SK-N-SH (cell line): ENCODE data around the gene CADM2. TPM values are rescaled to one million over a fixed set of nuclear protein-coding genes. Genes with fewer than 3 reads are reported as not detected.

ENCODE experiments used
- CTCF ChIA-PET: fragments of 300-600, 350-600 bp; formaldehyde crosslinking; extraction: SDS; loops from one replicate; lab custom pipeline; 2021; lab: Yijun Ruan, JAX
- POLR2A ChIA-PET: fragments of 350-600 bp; sonication (Branson Sonifier 250); formaldehyde crosslinking; extraction: SDS; loops from one replicate; lab custom pipeline; 2020; ENCODE audit warnings: antibody characterized with exemption, inconsistent platforms; lab: Yijun Ruan, JAX
- DNase-seq: peaks from one replicate; pipeline ENCODE4 v3.0.0; 2012
- H2AFZ ChIP-seq: fragments of 200-600 bp; sonication (generic); 2 replicates; pipeline ENCODE4 v1.8.1; 2016; ENCODE audit warnings: antibody characterized with exemption, mild to moderate bottlenecking, low read depth
- H3F3A ChIP-seq: fragments of 200-600 bp; sonication (generic); replicated peaks from 2 replicates; pipeline ENCODE3; 2016; ENCODE audit warnings: antibody characterized with exemption, mild to moderate bottlenecking; ENCODE audit not compliant: insufficient read depth
- H3K27ac ChIP-seq, 2 experiments: fragments of 200-500 bp in 1 of 2; fragments of 200-600 bp in 1 of 2; sonication (Bioruptor generic) in 1 of 2; sonication (generic), shearing (Covaris generic) in 1 of 2; 2 replicates each; pipeline versions ENCODE4 v1.5.1 to v1.6.1; 2014 to 2016; ENCODE audit warnings: low read depth in 2 of 2, inconsistent platforms in 1 of 2, low read length in 1 of 2, mild to moderate bottlenecking in 1 of 2, mixed read lengths in 1 of 2
- H3K27me3 ChIP-seq: fragments of 200-600 bp; sonication (generic), shearing (Covaris generic); 2 replicates; pipeline ENCODE4 v1.6.1; 2016; ENCODE audit warnings: mixed run types; ENCODE audit not compliant: insufficient read depth
- H3K36me3 ChIP-seq, 2 experiments: fragments of 200-500 bp in 1 of 2; fragments of 200-600 bp in 1 of 2; sonication (Bioruptor generic) in 1 of 2; sonication (generic) in 1 of 2; replicated peaks in 1 of 2; 2 replicates each; pipeline versions ENCODE3 to v1.5.1; 2014 to 2016; ENCODE audit warnings: low read length in 1 of 2, mild to moderate bottlenecking in 1 of 2; ENCODE audit not compliant: insufficient read depth in 2 of 2, control insufficient read depth in 1 of 2
- H3K4me1 ChIP-seq, 2 experiments: fragments of 200-500 bp in 1 of 2; fragments of 200-600 bp in 1 of 2; sonication (Bioruptor generic) in 1 of 2; sonication (generic), shearing (Covaris generic) in 1 of 2; 2 replicates each; pipeline versions ENCODE4 v1.5.1 to v1.6.1; 2014 to 2016; ENCODE audit warnings: low read depth in 1 of 2, low read length in 1 of 2, mixed run types in 1 of 2; ENCODE audit not compliant: insufficient read depth in 2 of 2, control insufficient read depth in 1 of 2
- H3K4me2 ChIP-seq: fragments of 200-600 bp; sonication (generic), shearing (Covaris generic); 2 replicates; pipeline ENCODE4 v1.6.1; 2017; ENCODE audit warnings: mixed run types
- H3K4me3 ChIP-seq, 2 experiments: fragments of 200-500 bp in 1 of 2; fragments of 200-600 bp in 1 of 2; sonication (Bioruptor generic) in 1 of 2; sonication (generic), shearing (Covaris generic) in 1 of 2; 2 replicates each; pipeline versions ENCODE4 v1.5.1 to v1.8.1; 2014 to 2016; ENCODE audit warnings: low read depth in 2 of 2, inconsistent platforms in 1 of 2, low read length in 1 of 2, mild to moderate bottlenecking in 1 of 2, mixed read lengths in 1 of 2, moderate library complexity in 1 of 2
- H3K79me2 ChIP-seq: fragments of 200-600 bp; sonication (generic); 2 replicates; pipeline ENCODE4 v1.8.1; 2017; ENCODE audit warnings: mild to moderate bottlenecking; ENCODE audit not compliant: insufficient read depth
- H3K9ac ChIP-seq: fragments of 200-600 bp; sonication (generic); 2 replicates; pipeline ENCODE4 v1.6.1; 2017; ENCODE audit warnings: mixed run types
- H3K9me2 ChIP-seq: fragments of 200-600 bp; sonication (generic); 2 replicates; pipeline ENCODE4 v1.6.1; 2017; ENCODE audit warnings: mixed run types
- H3K9me3 ChIP-seq: fragments of 200-600 bp; sonication (generic); 2 replicates; pipeline ENCODE4 v1.6.1; 2017; ENCODE audit warnings: mixed run types, mild to moderate bottlenecking, moderate library complexity
- H4K20me1 ChIP-seq: fragments of 200-600 bp; sonication (generic); 2 replicates; pipeline ENCODE4 v1.6.1; 2017; ENCODE audit warnings: mild to moderate bottlenecking, mixed run types; ENCODE audit not compliant: insufficient read depth
- CTCF ChIP-seq: fragments of 200-600 bp; sonication (generic); IDR thresholded peaks from 2 replicates; pipeline ENCODE4 v1.6.1; 2017; ENCODE audit warnings: antibody characterized with exemption, mild to moderate bottlenecking, moderate library complexity
- ELF1 ChIP-seq: IDR thresholded peaks from 2 replicates; pipeline ENCODE4 v1.4.0; 2012
- EP300 ChIP-seq, 2 experiments: IDR thresholded peaks; 2 replicates each; pipeline versions ENCODE4 v1.4.0 to v1.6.1; 2012; ENCODE audit warnings: borderline replicate concordance in 1 of 2, low read depth in 1 of 2, low read length in 1 of 2
- EZH2phosphoT487 ChIP-seq: fragments of 200-600 bp; sonication (generic); IDR thresholded peaks from 2 replicates; pipeline ENCODE4 v1.6.1; 2017; ENCODE audit warnings: low read depth, mixed run types, mild to moderate bottlenecking, antibody characterized with exemption, moderate library complexity, borderline replicate concordance
- FOSL2 ChIP-seq: IDR thresholded peaks from 2 replicates; pipeline ENCODE4 v1.4.0; 2012; ENCODE audit warnings: low read depth, mild to moderate bottlenecking, moderate library complexity, borderline replicate concordance
- FOXJ3 ChIP-seq: sonication (generic); formaldehyde crosslinking; IDR thresholded peaks from 2 replicates; pipeline ENCODE4 v1.5.1; 2020; ENCODE audit warnings: mild to moderate bottlenecking, missing genetic modification reagents
- FOXM1 ChIP-seq: IDR thresholded peaks from 2 replicates; pipeline ENCODE4 v1.4.0; 2012; ENCODE audit warnings: low read depth, mild to moderate bottlenecking
- GABPA ChIP-seq: IDR thresholded peaks from 2 replicates; pipeline ENCODE4 v1.4.0; 2012; ENCODE audit warnings: low read depth, mild to moderate bottlenecking
- GATA2 ChIP-seq: sonication (generic); formaldehyde crosslinking; IDR thresholded peaks from 2 replicates; pipeline ENCODE4 v1.5.0; 2020; ENCODE audit warnings: mild to moderate bottlenecking, missing genetic modification reagents
- MXI1 ChIP-seq: IDR thresholded peaks from 2 replicates; pipeline ENCODE4 v1.6.1; 2012; ENCODE audit warnings: mild to moderate bottlenecking, low read depth, low read length, improper control_type of control experiment
- NFIC ChIP-seq: IDR thresholded peaks from 2 replicates; pipeline ENCODE4 v1.4.0; 2012; ENCODE audit warnings: borderline replicate concordance
- NRF1 ChIP-seq: IDR thresholded peaks from 2 replicates; pipeline ENCODE4 v1.6.1; 2012; ENCODE audit warnings: low read depth, mild to moderate bottlenecking, low read length
- PBX3 ChIP-seq: IDR thresholded peaks from 2 replicates; pipeline ENCODE4; 2012
- POLR2AphosphoS5 ChIP-seq: IDR thresholded peaks from 2 replicates; pipeline ENCODE4 v1.6.1; 2012; ENCODE audit warnings: low read depth, low read length
- RAD21 ChIP-seq: IDR thresholded peaks from 2 replicates; pipeline ENCODE4 v1.6.1; 2012; ENCODE audit warnings: mild to moderate bottlenecking, low read length
- RCOR1 ChIP-seq: fragments of 150-350 bp; IDR thresholded peaks from 2 replicates; pipeline ENCODE4 v1.6.1; 2017; ENCODE audit warnings: antibody characterized with exemption, low read length
- RFX5 ChIP-seq: IDR thresholded peaks from 2 replicates; pipeline ENCODE4 v1.6.1; 2012; ENCODE audit warnings: mild to moderate bottlenecking, improper control_type of control experiment, low read length
- SMC3 ChIP-seq: IDR thresholded peaks from 2 replicates; pipeline ENCODE4 v1.6.1; 2012; ENCODE audit warnings: low read depth, low read length, improper control_type of control experiment
- TEAD4 ChIP-seq: IDR thresholded peaks from 2 replicates; pipeline ENCODE4 v1.4.0; 2012; ENCODE audit warnings: mild to moderate bottlenecking, borderline replicate concordance; ENCODE audit not compliant: insufficient read depth
- WGBS: methylation state at CpG from one replicate; pipeline ENCODE4 v1.1.6; 2017; ENCODE audit warnings: low lambda C conversion rate; 5-methylcytosine and 5-hydroxymethylcytosine counted together
- polyA plus RNA-seq, 3 experiments: library from polyadenylated mRNA; depleted of rRNA; stranded (reverse); fragments of >200 nt; gene quantifications; 2 replicates each; pipeline ENCODE4 v1.2.3, GENCODE V29; 2012
- TF ChIP-seq, protein P1 (sequence below): fragments of 150-350 bp; IDR thresholded peaks from 2 replicates; pipeline ENCODE4 v1.6.1; 2017; ENCODE audit warnings: antibody characterized with exemption, low read length, low read depth, borderline replicate concordance

Gene CADM2
- polyA plus RNA-seq, 1 of the 3 experiments (the other 2 are of a cell fraction): 0.46 TPM

GRCh38 chr3:85176799-85177198, 218.0 kb downstream of the CADM2 start:
- no peak overlapping the region for H2AFZ ChIP-seq
- TF ChIP-seq GATA2 (CRISPR knock-in tag) (no peak), TEAD4 (no peak), GABPA (no peak), FOSL2 (no peak), EZH2phosphoT487 (no peak), ELF1 (no peak), NRF1 (no peak), FOXJ3 (CRISPR knock-in tag) (no peak), EP300 (IDR thresholded peaks at IDR 0.05; ENCODE audit: borderline replicate concordance in 1 of 2, low read depth in 1 of 2, low read length in 1 of 2) (no peak), RFX5 (no peak), NFIC (no peak), POLR2AphosphoS5 (no peak), MXI1 (no peak)
- TF ChIP-seq, protein P1, sequence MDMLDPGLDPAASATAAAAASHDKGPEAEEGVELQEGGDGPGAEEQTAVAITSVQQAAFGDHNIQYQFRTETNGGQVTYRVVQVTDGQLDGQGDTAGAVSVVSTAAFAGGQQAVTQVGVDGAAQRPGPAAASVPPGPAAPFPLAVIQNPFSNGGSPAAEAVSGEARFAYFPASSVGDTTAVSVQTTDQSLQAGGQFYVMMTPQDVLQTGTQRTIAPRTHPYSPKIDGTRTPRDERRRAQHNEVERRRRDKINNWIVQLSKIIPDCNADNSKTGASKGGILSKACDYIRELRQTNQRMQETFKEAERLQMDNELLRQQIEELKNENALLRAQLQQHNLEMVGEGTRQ: no peak
- H3K9me3 ChIP-seq: no peaks in the 10 kb centered on the region
- 20% methylated on average over 1 of the region's 1 CpG for WGBS
- H3K4me2 ChIP-seq: no peak overlapping the region
- ChIA-PET POLR2A (no interaction called here), CTCF (no interaction called here)
- DNase-seq: no peak
- no peak overlapping the region for H3K9ac ChIP-seq
- no peaks in the 10 kb centered on the region for H3K4me1 ChIP-seq
- H3K79me2 ChIP-seq: no peaks in the 10 kb centered on the region
- H3K27ac ChIP-seq: no peak overlapping the region
- H3K36me3 ChIP-seq: no peaks in the 10 kb centered on the region
- H4K20me1 ChIP-seq: no peaks in the 10 kb centered on the region
- no peak overlapping the region for H3K4me3 ChIP-seq
- H3K27me3 ChIP-seq: no peaks in the 10 kb centered on the region
- no peaks in the 10 kb centered on the region for H3F3A ChIP-seq
- H3K9me2 ChIP-seq: no peaks in the 10 kb centered on the region

DNA sequence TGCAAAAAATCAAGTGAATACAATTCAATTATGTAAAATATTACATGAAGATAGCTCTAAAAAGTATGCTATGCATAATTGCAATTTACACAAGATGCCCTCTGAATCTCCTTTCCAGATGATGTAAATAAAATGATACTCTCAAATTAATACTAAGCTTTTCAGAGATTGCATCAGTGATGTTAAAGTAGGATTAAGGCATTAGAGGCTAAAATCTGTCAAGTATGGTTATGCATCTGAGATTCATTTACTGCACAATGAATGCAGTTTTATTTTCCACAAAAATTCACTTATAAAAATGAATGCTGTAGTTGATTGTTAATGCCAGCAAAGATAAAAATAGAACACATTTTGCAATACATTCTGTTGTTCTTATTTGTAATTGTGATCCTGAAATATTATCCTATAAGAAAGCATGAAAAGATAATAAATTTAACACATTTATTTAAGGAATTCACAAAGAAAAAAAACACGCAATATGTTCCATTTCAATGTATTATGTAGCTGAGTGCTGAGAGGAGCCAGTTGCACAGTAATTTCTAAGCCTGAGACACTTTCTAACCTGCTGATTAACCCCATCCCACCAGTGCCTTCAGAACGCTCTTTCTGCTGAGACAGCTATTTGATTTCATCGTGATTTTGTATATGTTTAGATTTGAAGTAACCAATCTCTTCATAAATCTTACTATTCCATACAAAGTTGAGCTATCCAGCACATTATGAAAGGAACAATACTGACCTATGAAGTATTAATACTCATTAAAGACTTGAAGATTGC, 224.4 kb downstream of the CADM2 start:
- CTCF ChIA-PET: interaction anchor here (0.9 to 1.0 kb wide), 2 partner anchors 12 to 69 kb away, joined by 3 to 4 read pairs; no protein-coding TSS in a partner anchor
- H4K20me1 ChIP-seq: no peaks in the 10 kb centered on the region
- H3K9ac ChIP-seq: no peak overlapping the region
- H3K9me2 ChIP-seq: no peaks in the 10 kb centered on the region
- no peaks in the 10 kb centered on the region for H3K36me3 ChIP-seq
- no peaks in the 10 kb centered on the region for H3K79me2 ChIP-seq
- H3K4me1 ChIP-seq: no peaks in the 10 kb centered on the region
- H3F3A ChIP-seq: no peaks in the 10 kb centered on the region
- H3K27ac ChIP-seq: no peak overlapping the region
- POLR2A ChIA-PET: no interaction called here
- no peak overlapping the region for H3K4me2 ChIP-seq
- DNase-seq: no peak
- H3K9me3 ChIP-seq: no peaks in the 10 kb centered on the region
- no peak overlapping the region for H2AFZ ChIP-seq
- no peak overlapping the region for H3K4me3 ChIP-seq
- WGBS: 27% methylated on average over 3 of the region's 3 CpGs
- H3K27me3 ChIP-seq: no peaks in the 10 kb centered on the region
- TF ChIP-seq NRF1 (no peak), EP300 (IDR thresholded peaks at IDR 0.05; ENCODE audit: borderline replicate concordance in 1 of 2, low read depth in 1 of 2, low read length in 1 of 2) (no peak), CTCF (no peak), FOSL2 (no peak), GABPA (no peak), RAD21 (no peak), RCOR1 (no peak), PBX3 (no peak), SMC3 (no peak), FOXM1 (no peak)
- TF ChIP-seq, protein P1: no peak
